Fibroblast of lung (primary cell): ENCODE results near the gene TBC1D12. TPM values are rescaled to one million over a fixed set of nuclear protein-coding genes. Genes with fewer than 3 reads are reported as not detected.

ENCODE experiments used
- DNase-seq, 2 donors: peaks; one replicate each; pipeline versions ENCODE4 v3.0.0 to v3.0.0-alpha.2; 2010; ENCODE audit warnings: low read depth in 2 of 2
- H2AFZ ChIP-seq: 2 replicates; pipeline ENCODE4 v1.5.1; 2012; ENCODE audit warnings: low read length, control low read depth, inconsistent platforms
- H3K27ac ChIP-seq: 2 replicates; pipeline ENCODE4 v1.5.1; 2011; ENCODE audit warnings: low read length, control low read depth; ENCODE audit not compliant: insufficient read depth
- H3K27me3 ChIP-seq: 2 replicates; pipeline ENCODE4 v1.5.1; 2011; ENCODE audit warnings: mild to moderate bottlenecking, low read length; ENCODE audit not compliant: control insufficient read depth, insufficient read depth
- H3K36me3 ChIP-seq: 2 replicates; pipeline ENCODE4 v1.5.1; 2011; ENCODE audit warnings: low read length; ENCODE audit not compliant: control insufficient read depth, insufficient read depth
- H3K4me1 ChIP-seq: 2 replicates; pipeline ENCODE4 v1.5.1; 2011; ENCODE audit warnings: low read length; ENCODE audit not compliant: control insufficient read depth, insufficient read depth; ENCODE audit errors: extremely low read depth
- H3K4me2 ChIP-seq: 2 replicates; pipeline ENCODE4 v1.5.1; 2011; ENCODE audit warnings: low read length, control low read depth; ENCODE audit not compliant: insufficient read depth; ENCODE audit errors: extremely low read depth
- H3K4me3 ChIP-seq, 4 experiments: fragments of 200-600 bp in 1 of 4; sonication (generic) in 1 of 4; replicated peaks in 1 of 4; 2 replicates each; pipeline ENCODE4 v1.5.1; 2011 to 2016; ENCODE audit warnings: low read length in 4 of 4, low read depth in 3 of 4, mild to moderate bottlenecking in 3 of 4, control low read depth in 2 of 4, inconsistent platforms in 1 of 4, mixed read lengths in 1 of 4; ENCODE audit not compliant: insufficient read depth in 1 of 4; ENCODE audit errors: control extremely low read depth in 1 of 4
- H3K79me2 ChIP-seq: 2 replicates; pipeline ENCODE4 v1.5.1; 2012; ENCODE audit warnings: mild to moderate bottlenecking, low read length, inconsistent platforms; ENCODE audit not compliant: control insufficient read depth, insufficient read depth
- H3K9ac ChIP-seq: 2 replicates; pipeline ENCODE4 v1.5.1; 2011; ENCODE audit warnings: mild to moderate bottlenecking, low read length, control low read depth; ENCODE audit not compliant: insufficient read depth
- H3K9me3 ChIP-seq: 2 replicates; pipeline ENCODE4 v1.5.1; 2012; ENCODE audit warnings: low read depth, low read length; ENCODE audit not compliant: control insufficient read depth, insufficient read depth
- H4K20me1 ChIP-seq: 2 replicates; pipeline ENCODE4 v1.5.1; 2011; ENCODE audit warnings: low read length; ENCODE audit not compliant: control insufficient read depth, insufficient read depth; ENCODE audit errors: extremely low read depth
- EZH2 ChIP-seq: IDR thresholded peaks from 2 replicates; pipeline ENCODE4 v1.5.1; 2012; ENCODE audit warnings: low read length, control low read depth, mild to moderate bottlenecking; ENCODE audit errors: missing control alignments
- polyA plus RNA-seq, 2 donors: library from polyadenylated mRNA; depleted of rRNA in 1 of 2; stranded (reverse) in 1 of 2; unstranded in 1 of 2; fragments of >200 nt; gene quantifications; 2 replicates each; pipeline ENCODE4 v1.2.1, GENCODE V29; 2011 to 2012; ENCODE audit warnings: missing spikeins in 1 of 2
- total RNA-seq: library from RNA; depleted of rRNA; stranded (reverse); fragments of >200 nt; gene quantifications from 2 replicates; pipeline ENCODE4 v1.2.1, GENCODE V29; 2014
- TF ChIP-seq, protein P1 (sequence below), 2 donors: IDR thresholded peaks in 1 of 2; conservative IDR thresholded peaks in 1 of 2; 1 replicate in 1 of 2; 2 replicates in 1 of 2; pipeline ENCODE4 v1.5.1; 2011 to 2012; ENCODE audit warnings: low read length in 2 of 2, control low read depth in 1 of 2, inconsistent platforms in 1 of 2, low read depth in 1 of 2, mild to moderate bottlenecking in 1 of 2

Gene TBC1D12
- total and polyA plus RNA-seq, 2 donors (not counting 1 experiment from before 2014, with no cell fraction given) = 7.8 to 13.9 TPM

DNA sequence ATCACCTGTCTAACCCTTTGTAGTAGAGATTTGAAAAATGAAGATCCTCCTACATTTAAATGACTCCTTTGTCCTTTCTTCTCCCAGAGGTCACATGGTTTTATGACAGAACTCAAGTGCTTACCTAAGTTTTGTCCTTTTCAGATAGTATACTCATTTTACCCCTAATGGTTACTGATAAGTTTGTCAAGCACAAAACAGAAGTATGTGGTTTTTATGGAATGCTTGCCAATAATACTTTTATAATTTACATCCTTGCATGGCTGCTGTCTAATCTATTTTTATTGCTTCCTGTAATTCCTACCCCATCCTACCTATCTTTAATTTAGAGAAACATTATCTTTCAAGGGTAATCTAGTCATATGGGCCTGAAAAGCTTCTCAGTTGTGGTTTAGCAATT is 180.8 kb downstream of the TBC1D12 start:
- no peak overlapping the region for H2AFZ ChIP-seq
- no peaks in the 10 kb centered on the region for H3K27me3 ChIP-seq
- no peaks in the 10 kb centered on the region for H3K4me1 ChIP-seq
- H3K4me2 ChIP-seq = no peak overlapping the region
- TF ChIP-seq, protein P1, sequence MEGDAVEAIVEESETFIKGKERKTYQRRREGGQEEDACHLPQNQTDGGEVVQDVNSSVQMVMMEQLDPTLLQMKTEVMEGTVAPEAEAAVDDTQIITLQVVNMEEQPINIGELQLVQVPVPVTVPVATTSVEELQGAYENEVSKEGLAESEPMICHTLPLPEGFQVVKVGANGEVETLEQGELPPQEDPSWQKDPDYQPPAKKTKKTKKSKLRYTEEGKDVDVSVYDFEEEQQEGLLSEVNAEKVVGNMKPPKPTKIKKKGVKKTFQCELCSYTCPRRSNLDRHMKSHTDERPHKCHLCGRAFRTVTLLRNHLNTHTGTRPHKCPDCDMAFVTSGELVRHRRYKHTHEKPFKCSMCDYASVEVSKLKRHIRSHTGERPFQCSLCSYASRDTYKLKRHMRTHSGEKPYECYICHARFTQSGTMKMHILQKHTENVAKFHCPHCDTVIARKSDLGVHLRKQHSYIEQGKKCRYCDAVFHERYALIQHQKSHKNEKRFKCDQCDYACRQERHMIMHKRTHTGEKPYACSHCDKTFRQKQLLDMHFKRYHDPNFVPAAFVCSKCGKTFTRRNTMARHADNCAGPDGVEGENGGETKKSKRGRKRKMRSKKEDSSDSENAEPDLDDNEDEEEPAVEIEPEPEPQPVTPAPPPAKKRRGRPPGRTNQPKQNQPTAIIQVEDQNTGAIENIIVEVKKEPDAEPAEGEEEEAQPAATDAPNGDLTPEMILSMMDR (conservative IDR thresholded peaks at IDR 0.05 in 1 of 2, IDR thresholded peaks at IDR 0.05 in 1 of 2; ENCODE audit: low read depth in 1 of 2, low read length in 2 of 2) = no peak
- no peak for TF ChIP-seq EZH2
- no peak overlapping the region for H3K9ac ChIP-seq
- H3K79me2 ChIP-seq = no peaks in the 10 kb centered on the region
- H3K4me3 ChIP-seq = no peak overlapping the region
- H3K36me3 ChIP-seq = peaks cover 2% of the 10 kb centered on the region
- H3K27ac ChIP-seq = no peak overlapping the region
- H3K9me3 ChIP-seq = no peaks in the 10 kb centered on the region
- no peaks in the 10 kb centered on the region for H4K20me1 ChIP-seq
- DNase-seq = no peak

Other genes starting within 250 kb of the TBC1D12 start
- 27.2 and 31.3 TPM in 2 replicates for gene NOC3L, start 39.6 kb upstream of the TBC1D12 start, total RNA-seq
- gene NOC3L, start 39.6 kb upstream of the TBC1D12 start, polyA plus RNA-seq = 19.5 and 19.8 TPM in 2 replicates
- 3.9 and 5.6 TPM in 2 replicates for gene HELLS, start 143.2 kb downstream of the TBC1D12 start, total RNA-seq
- 18.3 and 43.9 TPM in 2 replicates for gene HELLS, start 143.2 kb downstream of the TBC1D12 start, polyA plus RNA-seq